PFSK-1 (cell line): ENCODE measurements around the gene FAM174C.

Experiments
- FOXP2 ChIP-seq: optimal IDR thresholded peaks from 2 replicates; pipeline ENCODE3; 2011; ENCODE audit warnings: borderline replicate concordance, control low read depth, inconsistent platforms; ENCODE audit not compliant: insufficient read depth; ENCODE audit errors: extremely low read length, extremely low read depth
- POLR2AphosphoS5 ChIP-seq: IDR thresholded peaks from 2 replicates; pipeline ENCODE4 v1.6.1; 2012; ENCODE audit warnings: low read depth, mild to moderate bottlenecking, control low read depth, low read length, moderate library complexity
- REST ChIP-seq, 2 experiments: IDR thresholded peaks; 2 replicates each; pipeline versions ENCODE4 v1.6.1 to v1.8.0; 2011 to 2012; ENCODE audit warnings: low read depth in 2 of 2, low read length in 2 of 2, control low read depth in 1 of 2, inconsistent platforms in 1 of 2, mild to moderate bottlenecking in 1 of 2, moderate library complexity in 1 of 2; ENCODE audit not compliant: insufficient read depth in 1 of 2
- SIN3A ChIP-seq: IDR thresholded peaks from 2 replicates; pipeline ENCODE4 v1.6.1; 2012; ENCODE audit warnings: mild to moderate bottlenecking, low read length, moderate library complexity, borderline replicate concordance; ENCODE audit not compliant: insufficient read depth
- TAF1 ChIP-seq: IDR thresholded peaks from 2 replicates; pipeline ENCODE4 v1.6.1; 2012; ENCODE audit warnings: low read length, control low read depth, borderline replicate concordance; ENCODE audit not compliant: insufficient read depth

Gene FAM174C

GRCh38 chr19:1286487-1287353 is 11.4 kb downstream of the FAM174C start:
- TF ChIP-seq FOXP2, result no peak
- no peak for TF ChIP-seq REST (IDR thresholded peaks at IDR 0.05; ENCODE audit: insufficient read depth in 1 of 2, low read depth in 2 of 2, low read length in 2 of 2)
- no peak for TF ChIP-seq POLR2AphosphoS5
- no peak for TF ChIP-seq SIN3A
- TF ChIP-seq TAF1, result no peak

GRCh38 chr19:1287354-1288225 is 12.3 kb downstream of the FAM174C start:
- TF ChIP-seq FOXP2 (peak; percentile 10), SIN3A (no peak), POLR2AphosphoS5 (no peak)

GRCh38 chr19:1288226-1288612 is 12.9 kb downstream of the FAM174C start:
- TF ChIP-seq FOXP2 (no peak), TAF1 (no peak), POLR2AphosphoS5 (no peak), SIN3A (no peak), REST (IDR thresholded peaks at IDR 0.05; ENCODE audit: insufficient read depth in 1 of 2, low read depth in 2 of 2, low read length in 2 of 2) (no peak)

GRCh38 chr19:1288833-1289685 is 13.7 kb downstream of the FAM174C start:
- TF ChIP-seq POLR2AphosphoS5, result no peak
- TF ChIP-seq TAF1, result no peak
- TF ChIP-seq FOXP2, result no peak

- TF ChIP-seq REST (IDR thresholded peaks at IDR 0.05; ENCODE audit: insufficient read depth in 1 of 2, low read depth in 2 of 2, low read length in 2 of 2) (no peak), FOXP2 (no peak), TAF1 (no peak), POLR2AphosphoS5 (no peak), SIN3A (no peak)
Observed at GRCh38 chr19:1289686-1290025, 14.3 kb downstream of the FAM174C start.
